Right cardiac atrium (tissue), 5 donors: Measurements from ENCODE around the gene POLR2E. TPM values are rescaled to one million over a fixed set of nuclear protein-coding genes. Genes with fewer than 3 reads are reported as not detected.
A peak's percentile ranks its signal among the peaks of the same experiment; 100 is the strongest.

Experiments
- ATAC-seq, 2 donors: fragments of 200-7000 bp; cut with Tn5 transposase; one replicate each; pipeline versions ENCODE4 v1.8.0 to v1.9.1; 2020; ENCODE audit warnings: moderate library complexity in 2 of 2, mild to moderate bottlenecking in 1 of 2
- DNase-seq, 3 donors: peaks; one replicate each; pipeline ENCODE4 v3.0.0-alpha.2; 2020
- H3K27ac ChIP-seq: one replicate; pipeline ENCODE4 v1.5.1; 2013; ENCODE audit warnings: mild to moderate bottlenecking, low read length, control low read depth, moderate library complexity
- H3K27me3 ChIP-seq: one replicate; pipeline ENCODE4 v1.6.1; 2013; ENCODE audit not compliant: control insufficient read depth, insufficient read depth
- H3K4me1 ChIP-seq: one replicate; pipeline ENCODE4 v1.6.1; 2013; ENCODE audit warnings: low read length; ENCODE audit not compliant: control insufficient read depth, insufficient read depth
- H3K4me3 ChIP-seq: one replicate; pipeline ENCODE4 v1.5.1; 2013; ENCODE audit warnings: low read length, control low read depth
- H3K9me3 ChIP-seq: one replicate; pipeline ENCODE4 v1.6.1; 2013; ENCODE audit warnings: low read length; ENCODE audit not compliant: control insufficient read depth
- WGBS: extraction: QIAGEN DNeasy Blood & Tissue Kit; methylation state at CpG from one replicate; pipeline ENCODE4 v1.1.7; 2013; 5-methylcytosine and 5-hydroxymethylcytosine counted together
- intact Hi-C, 4 donors: fragments of 100-400 bp; cut with DNase I; formaldehyde crosslinking; loops; one replicate each; pipeline versions ENCODE4 v1.11.0 to v1.14.0; 2022 to 2023
- polyA plus RNA-seq: library from polyadenylated mRNA; stranded (reverse); fragments of 200-250 nt; gene quantifications from one replicate; pipeline ENCODE4 v1.2.3, GENCODE V29; 2013
- total RNA-seq, 4 donors: library from RNA; stranded (reverse); fragmentation: NEBNext Ultra II Directional; extraction: Animal tissue kit (Norgen Biotek cat#: 25700); gene quantifications; one replicate each; pipeline ENCODE4 v1.2.1, GENCODE V29; 2021
- donor health status: healthy with polysubstance abuse.
- donor health status: DM: no; HTN: yes; CAD: no.
- donor health status: DM: no; HTN: no; CAD: no.
- donor health status: DM: no; HTN: yes; CAD: no; lungs with severe emphysema.
- donor health status: DM: yes; HTN: yes; CAD: no.

POLR2E gene
- total and polyA plus RNA-seq, 5 donors = 110 to 179 (median 133) TPM

DNA sequence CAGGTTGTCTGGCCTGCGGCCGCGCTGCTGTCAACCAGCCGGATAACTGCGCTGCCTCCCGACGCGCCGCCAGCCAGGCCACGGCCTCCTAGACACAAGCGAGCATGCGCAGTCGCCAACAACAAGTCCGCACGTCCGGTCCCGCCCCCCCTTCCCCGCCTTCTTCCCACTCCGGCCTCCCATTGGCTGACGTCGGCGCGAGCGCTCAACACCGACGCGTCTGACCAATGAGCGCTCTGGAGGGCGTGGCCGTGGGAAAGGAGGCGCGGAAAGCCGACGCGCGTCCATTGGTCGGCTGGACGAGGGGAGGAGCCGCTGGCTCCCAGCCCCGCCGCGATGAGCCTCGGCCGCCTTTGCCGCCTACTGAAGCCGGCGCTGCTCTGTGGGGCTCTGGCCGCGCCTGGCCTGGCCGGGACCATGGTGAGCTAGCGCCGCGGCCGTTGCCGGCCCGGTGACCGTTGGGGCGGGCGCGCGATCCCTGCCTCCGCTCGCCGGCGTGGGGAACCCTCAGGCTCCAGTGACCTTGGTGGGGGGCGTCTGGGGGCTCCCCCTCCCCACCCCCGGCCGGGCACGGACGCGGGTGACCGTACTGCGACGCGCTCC is 8.6 kb upstream of the POLR2E start, which contains the start of gene GPX4:
TSS of gene GPX4 (plus strand) at position 287 of the 603 bp plus-strand sequence. CDS start at position 337, 50 bp downstream.
- no peaks in the 10 kb centered on the region for H3K27me3 ChIP-seq
- WGBS = under 1% methylated on average over 75 of the region's 75 CpGs
- ATAC-seq (peak; percentile 86 to 89), DNase-seq (peak; percentile 100)
- peak within 1 kb of the TSS; percentile 89 for H3K4me3 ChIP-seq
- H3K4me1 ChIP-seq = peaks cover 8% of the 10 kb centered on the region
- intact Hi-C loops = loop anchor here in 2 of 4 donors (5.0 to 10.0 kb wide), 2 partner anchors 77 to 79 kb away; partner anchors contain the start of genes CNN2 (in 2 of the 2), RNU6-2 (in 1 of the 2) and TMEM259 (in 1 of the 2)
- no peaks in the 10 kb centered on the region for H3K9me3 ChIP-seq
- peak within 1 kb of the TSS; percentile 98 for H3K27ac ChIP-seq

DNA sequence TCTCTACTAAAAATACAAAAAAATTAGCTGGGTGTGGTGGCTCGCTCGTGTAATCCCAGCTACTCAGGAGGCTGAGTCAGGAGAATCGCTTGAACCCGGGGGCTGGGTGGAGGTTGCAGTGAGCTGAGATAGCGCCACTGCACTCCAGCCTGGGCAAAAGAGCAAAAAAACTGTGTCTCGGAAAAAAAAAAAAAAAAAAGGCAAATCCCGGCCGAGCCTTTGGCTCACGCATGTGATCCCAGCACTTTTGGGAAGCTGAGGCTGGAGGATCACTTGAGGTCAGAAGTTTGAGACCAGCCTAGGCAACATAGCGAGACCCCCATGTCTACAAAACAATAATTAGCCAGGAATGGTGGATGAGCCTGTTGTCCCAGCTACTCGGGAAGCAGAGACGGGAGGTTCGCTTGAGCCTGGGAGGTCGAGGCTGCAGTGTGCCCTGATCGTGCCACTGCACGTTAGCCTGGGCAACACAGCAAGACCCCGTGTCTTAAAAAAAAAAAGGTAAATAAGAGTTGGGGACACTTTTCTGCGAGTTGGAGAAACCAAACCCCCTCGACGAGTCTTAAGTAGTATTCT is 8.0 kb upstream of the POLR2E start:
- peak in 2 of 3 donors; percentile 61 to 69 for DNase-seq
- Histone ChIP-seq H3K4me3 (no peak overlapping the region), H3K9me3 (no peaks in the 10 kb centered on the region), H3K4me1 (peaks cover 12% of the 10 kb centered on the region), H3K27ac (peak overlapping the region; percentile 93), H3K27me3 (no peaks in the 10 kb centered on the region)
- no peak for ATAC-seq
- WGBS = 31% methylated on average over 20 of the region's 20 CpGs
- intact Hi-C loops = loop anchor here in 2 of 4 donors (5.0 to 10.0 kb wide), 2 partner anchors 76 to 78 kb away; partner anchors contain the start of genes CNN2 (in 2 of the 2), RNU6-2 (in 1 of the 2) and TMEM259 (in 1 of the 2)

DNA sequence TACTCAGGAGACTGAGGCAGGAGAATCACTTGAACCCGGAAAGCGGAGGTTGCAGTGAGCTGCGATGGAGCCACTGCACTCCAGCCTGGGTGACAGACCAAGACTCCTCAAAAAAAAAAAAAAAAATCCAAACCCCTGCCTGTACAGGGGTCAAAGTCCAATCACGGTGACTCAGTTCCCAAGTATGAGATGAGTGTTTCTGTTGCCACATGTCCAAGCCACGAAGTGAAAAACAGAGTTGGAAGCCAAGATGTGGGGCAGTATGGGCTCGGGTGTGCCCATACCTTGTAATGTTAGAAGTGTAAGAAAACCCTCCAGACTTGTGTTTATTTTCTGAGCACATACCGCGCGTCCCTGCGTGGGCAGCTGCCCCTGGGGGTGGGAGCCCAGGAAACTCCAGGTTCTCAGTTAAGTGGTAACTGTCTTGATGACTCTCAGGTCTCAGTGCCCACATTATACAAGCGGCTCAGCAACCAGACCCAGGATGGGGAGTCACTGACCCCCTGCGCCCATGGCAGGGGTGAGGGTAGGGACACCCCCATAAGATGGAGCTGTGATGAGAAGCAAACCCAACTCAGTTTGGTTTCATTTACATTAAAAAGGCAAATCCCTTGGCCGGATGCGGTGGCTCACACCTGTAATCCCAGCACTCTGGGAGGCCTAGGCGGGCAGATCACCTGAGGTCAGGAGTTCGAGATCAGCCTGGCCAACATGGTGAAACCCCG is 7.4 kb upstream of the POLR2E start:
- intact Hi-C loops = loop anchor here in 2 of 4 donors (5.0 to 10.0 kb wide), 2 partner anchors 75 to 78 kb away; partner anchors contain the start of genes CNN2 (in 2 of the 2), RNU6-2 (in 1 of the 2) and TMEM259 (in 1 of the 2)
- H3K4me3 ChIP-seq = no peak overlapping the region
- ATAC-seq (peak in 1 of 2 donors; percentile 27), DNase-seq (peak; percentile 53 to 65 (median 59))
- no peaks in the 10 kb centered on the region for H3K27me3 ChIP-seq
- peak overlapping the region; percentile 87 for H3K27ac ChIP-seq
- 59% methylated on average over 17 of the region's 17 CpGs for WGBS
- H3K4me1 ChIP-seq = peaks cover 14% of the 10 kb centered on the region
- no peaks in the 10 kb centered on the region for H3K9me3 ChIP-seq

DNA sequence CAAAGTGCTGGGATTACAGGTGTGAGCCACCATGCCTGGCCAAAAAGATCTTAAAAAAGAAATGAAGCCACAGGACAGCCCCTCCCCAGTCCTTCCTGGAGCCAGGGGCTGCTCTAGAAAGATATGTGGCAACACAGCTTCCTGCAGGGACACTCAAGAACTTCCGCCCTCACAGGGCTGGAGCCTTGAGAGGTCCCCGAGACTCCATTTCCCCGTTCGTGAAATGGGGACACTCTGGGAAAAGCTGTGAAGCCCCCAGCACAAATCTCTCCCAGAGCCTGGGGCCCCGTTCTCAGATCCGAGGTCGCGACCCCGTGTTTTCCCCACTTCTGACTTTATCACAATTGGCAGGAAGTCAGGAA is 6.1 kb upstream of the POLR2E start:
- DNase-seq (peak in 2 of 3 donors; percentile 66 to 85), ATAC-seq (peak in 1 of 2 donors; percentile 28)
- H3K4me3 ChIP-seq = no peak overlapping the region
- H3K27ac ChIP-seq = peak overlapping the region; percentile 87
- WGBS = 13% methylated on average over 9 of the region's 9 CpGs
- H3K9me3 ChIP-seq = no peaks in the 10 kb centered on the region
- intact Hi-C loops = loop anchor here in 2 of 4 donors (5.0 to 10.0 kb wide), 2 partner anchors 74 to 77 kb away; partner anchors contain the start of genes CNN2 (in 2 of the 2), RNU6-2 (in 1 of the 2) and TMEM259 (in 1 of the 2)
- H3K4me1 ChIP-seq = peaks cover 14% of the 10 kb centered on the region
- no peaks in the 10 kb centered on the region for H3K27me3 ChIP-seq

DNA sequence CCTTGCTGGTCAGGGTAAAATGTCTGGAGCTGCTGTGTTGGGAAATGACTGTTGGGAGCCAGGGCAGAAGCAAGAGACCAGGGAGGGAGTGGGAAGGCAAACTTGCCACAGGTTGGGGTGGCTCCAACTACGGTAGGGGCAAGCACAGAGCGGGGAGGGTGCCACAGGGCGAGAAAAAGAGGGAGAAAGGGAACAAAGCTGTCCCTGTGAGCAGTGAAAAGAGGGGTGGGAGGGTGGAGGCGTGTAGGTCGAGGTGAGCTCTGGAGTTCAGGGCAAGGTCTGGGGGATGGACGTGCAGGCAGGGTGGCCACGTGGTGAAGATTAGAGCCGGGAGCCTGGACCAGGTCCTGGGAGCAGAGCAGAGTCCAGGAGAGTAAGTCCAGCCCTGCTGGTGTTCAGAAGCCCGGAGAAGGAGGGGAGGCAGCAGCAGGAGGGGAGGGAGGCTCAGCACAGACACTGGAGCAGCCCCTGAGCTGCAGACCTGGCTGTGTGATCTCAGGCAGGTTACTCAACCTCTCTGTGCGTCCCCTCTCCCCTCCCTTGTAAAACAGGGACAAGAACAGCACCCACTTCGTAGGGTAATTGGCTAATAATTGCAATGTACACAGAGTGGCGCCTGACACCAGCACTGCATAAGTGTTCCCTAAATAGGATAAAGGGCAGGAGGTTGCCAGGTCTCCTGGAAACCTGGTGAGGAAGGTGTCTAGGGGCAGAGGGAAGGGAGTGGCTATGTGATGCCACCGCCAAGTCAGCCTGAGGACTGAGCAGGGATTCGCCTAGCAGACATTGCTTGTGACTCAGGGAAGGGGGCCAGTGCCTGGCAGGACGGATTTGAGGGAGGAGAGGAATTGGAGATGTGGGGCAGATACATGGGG is 3.2 kb upstream of the POLR2E start:
- Histone ChIP-seq H3K4me1 (peaks cover 17% of the 10 kb centered on the region), H3K4me3 (no peak overlapping the region), H3K9me3 (no peaks in the 10 kb centered on the region), H3K27ac (peak overlapping the region; percentile 62), H3K27me3 (no peaks in the 10 kb centered on the region)
- intact Hi-C loops = loop anchor here in 1 of 4 donors (10.0 kb wide), 1 partner anchor 54 kb away; the partner anchor contains the start of gene ABCA7
- WGBS = 59% methylated on average over 15 of the region's 15 CpGs
- DNase-seq (peak in 2 of 3 donors; percentile 80 to 81), ATAC-seq (no peak)

DNA sequence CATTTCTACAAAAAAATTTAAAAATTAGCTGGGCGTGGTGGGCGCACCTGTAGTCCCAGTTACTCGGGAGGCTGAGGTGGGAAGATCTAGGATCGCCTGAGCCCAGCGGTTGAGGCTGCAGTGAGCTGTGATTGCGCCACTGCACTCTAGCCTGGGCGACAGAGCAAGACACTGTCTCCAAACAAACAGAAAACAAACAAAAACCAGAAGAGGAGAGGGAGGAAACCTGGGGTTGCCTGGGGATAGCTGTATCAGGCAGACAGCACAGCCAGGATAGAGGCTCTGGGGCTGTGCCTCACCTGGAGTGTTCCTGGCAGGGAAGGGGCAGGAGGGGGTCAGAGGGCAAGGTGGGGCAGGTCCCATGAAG is 2.6 kb upstream of the POLR2E start:
- H3K9me3 ChIP-seq = no peaks in the 10 kb centered on the region
- peaks cover 17% of the 10 kb centered on the region for H3K4me1 ChIP-seq
- no peak overlapping the region for H3K4me3 ChIP-seq
- intact Hi-C loops = loop anchor here in 1 of 4 donors (10.0 kb wide), 1 partner anchor 53 kb away; the partner anchor contains the start of gene ABCA7
- ATAC-seq (no peak), DNase-seq (peak in 2 of 3 donors; percentile 49 to 57)
- no peaks in the 10 kb centered on the region for H3K27me3 ChIP-seq
- peak overlapping the region; percentile 62 for H3K27ac ChIP-seq
- 70% methylated on average over 7 of the region's 7 CpGs for WGBS

DNA sequence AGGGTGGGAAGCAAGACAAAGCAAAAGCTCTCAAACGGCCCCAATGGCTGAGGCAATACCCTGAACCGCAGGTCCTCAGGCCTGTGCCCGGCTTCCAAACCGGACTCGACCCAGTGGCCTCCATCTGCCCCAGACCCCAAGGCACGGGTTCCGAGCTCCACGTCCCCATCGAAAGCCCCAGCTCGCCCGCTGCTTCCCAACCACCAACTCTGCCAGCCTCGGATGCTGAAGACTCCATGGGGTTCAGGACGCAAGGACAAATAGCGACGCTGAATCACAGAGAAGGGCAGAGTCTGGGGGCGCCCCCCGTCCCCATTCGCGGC is 559 bp downstream of the POLR2E start:
- intact Hi-C loops = loop anchor here in 1 of 4 donors (10.0 kb wide), 1 partner anchor 50 kb away; the partner anchor contains the start of gene ABCA7
- no peak for ATAC-seq
- Histone ChIP-seq H3K9me3 (no peaks in the 10 kb centered on the region), H3K4me3 (peak overlapping the region; percentile 70), H3K27ac (no peak overlapping the region), H3K4me1 (peaks cover 14% of the 10 kb centered on the region), H3K27me3 (no peaks in the 10 kb centered on the region)
- 1% methylated on average over 19 of the region's 19 CpGs for WGBS
- DNase-seq = no peak

DNA sequence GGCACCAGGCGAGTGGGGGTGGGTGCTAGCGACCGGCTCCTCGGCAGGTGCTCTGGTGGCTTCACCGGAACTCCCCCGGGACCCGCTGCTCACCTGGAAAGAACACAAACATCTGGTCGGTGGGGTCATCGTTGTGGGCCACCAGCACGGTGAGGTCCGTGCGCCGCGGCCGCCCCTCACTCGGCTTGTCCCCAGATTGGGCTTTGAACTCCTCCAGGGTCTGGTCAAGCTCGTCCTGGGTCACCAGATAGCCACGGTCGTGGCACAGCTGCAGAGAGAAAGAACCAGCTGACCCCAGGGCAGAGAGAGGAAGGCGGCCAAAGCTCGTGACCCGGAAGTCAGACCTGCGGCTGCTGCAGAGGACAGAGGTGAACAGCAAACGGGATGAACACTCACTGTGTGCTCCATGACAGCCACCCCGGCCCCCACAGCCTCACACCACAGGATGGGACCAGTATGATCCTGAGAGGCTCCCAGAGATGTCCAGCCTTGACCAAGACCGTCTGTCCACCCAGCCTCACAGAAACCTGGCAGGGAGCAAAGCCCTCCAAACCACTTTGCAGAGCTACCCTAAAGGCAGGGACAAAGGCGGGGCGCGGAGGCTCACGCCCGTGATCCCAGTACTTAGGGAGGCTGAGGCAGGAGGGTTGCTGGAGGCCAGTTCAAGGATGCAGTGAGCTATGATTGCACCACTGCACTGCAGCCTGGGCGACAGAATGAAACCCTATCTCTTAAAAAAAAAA is 1.2 kb downstream of the POLR2E start:
- no peak for ATAC-seq
- H3K9me3 ChIP-seq = no peaks in the 10 kb centered on the region
- intact Hi-C loops = loop anchor here in 1 of 4 donors (10.0 kb wide), 1 partner anchor 49 kb away; the partner anchor contains the start of gene ABCA7
- no peak overlapping the region for H3K27ac ChIP-seq
- peak overlapping the region; percentile 70 for H3K4me3 ChIP-seq
- no peaks in the 10 kb centered on the region for H3K27me3 ChIP-seq
- peaks cover 11% of the 10 kb centered on the region for H3K4me1 ChIP-seq
- peak in 2 of 3 donors; percentile 17 to 63 for DNase-seq
- WGBS = 62% methylated on average over 32 of the region's 32 CpGs

DNA sequence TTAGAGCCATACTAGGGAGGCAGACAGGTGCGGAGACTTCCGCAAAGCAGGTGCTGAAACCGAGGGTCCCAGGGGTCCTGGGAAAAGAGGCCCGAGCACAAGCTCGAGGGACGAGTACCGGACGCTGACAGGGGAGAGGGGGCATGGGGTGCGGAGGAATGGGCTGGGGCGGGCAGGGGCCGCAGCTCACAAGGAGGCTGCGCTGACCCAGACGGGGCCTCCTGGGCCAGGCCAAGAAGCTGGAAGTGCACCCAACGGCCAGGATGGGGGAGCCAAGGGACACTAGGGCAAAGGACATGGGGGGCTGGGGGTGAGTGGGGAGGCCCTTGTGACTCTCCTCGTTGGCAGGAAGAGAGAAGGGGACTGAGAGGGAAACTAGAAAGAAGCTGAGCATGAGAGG is 1.8 kb downstream of the POLR2E start:
- peak in 1 of 3 donors; percentile 48 for DNase-seq
- H3K4me3 ChIP-seq = no peak overlapping the region
- no peaks in the 10 kb centered on the region for H3K27me3 ChIP-seq
- ATAC-seq = no peak
- H3K27ac ChIP-seq = no peak overlapping the region
- H3K4me1 ChIP-seq = peaks cover 7% of the 10 kb centered on the region
- 85% methylated on average over 15 of the region's 15 CpGs for WGBS
- intact Hi-C loops = loop anchor here in 1 of 4 donors (10.0 kb wide), 1 partner anchor 49 kb away; the partner anchor contains the start of gene ABCA7
- H3K9me3 ChIP-seq = no peaks in the 10 kb centered on the region
